HFF-Myc (cell line): ENCODE measurements around the gene ERFE.
"Not testable (repeated sequence)": the region's sequence is repeated elsewhere in the genome, so short reads cannot be mapped to it uniquely, and the experiment has no call there.

Experiments used
- DNase-seq: peaks from one replicate; pipeline ENCODE4 v3.0.0-alpha.2; 2011; ENCODE audit warnings: low read depth; ENCODE audit errors: extremely low read depth
- H3K4me3 ChIP-seq: replicated peaks from 2 replicates; pipeline ENCODE4 v1.5.1; 2011; ENCODE audit warnings: low read depth, mild to moderate bottlenecking, control low read depth, low read length
- CTCF ChIP-seq: IDR thresholded peaks from 2 replicates; pipeline ENCODE4 v1.5.1; 2012; ENCODE audit warnings: mild to moderate bottlenecking, low read depth, low read length, control low read depth; ENCODE audit errors: missing control alignments

The ERFE gene

GRCh38 chr2:238167761-238168160, 9.0 kb downstream of the ERFE start:
- TF ChIP-seq CTCF = no peak
- no peak for DNase-seq
- H3K4me3 ChIP-seq = no peak overlapping the region

- DNase-seq = no peak
- H3K4me3 ChIP-seq = no peak overlapping the region
- TF ChIP-seq CTCF = no peak
Measured at GRCh38 chr2:238168196-238169047, 9.7 kb downstream of the ERFE start.

- H3K4me3 ChIP-seq = no peak overlapping the region
- no peak for TF ChIP-seq CTCF
- DNase-seq = peak; percentile 47
Measured at GRCh38 chr2:238169048-238169707, 10.4 kb downstream of the ERFE start.

- no peak for TF ChIP-seq CTCF
- no peak overlapping the region for H3K4me3 ChIP-seq
- DNase-seq = peak; percentile 61
Measured at GRCh38 chr2:238169708-238170251, 11.0 kb downstream of the ERFE start.

GRCh38 chr2:238170386-238171071, 11.8 kb downstream of the ERFE start:
- no peak for DNase-seq
- H3K4me3 ChIP-seq = no peak overlapping the region
- no peak for TF ChIP-seq CTCF

GRCh38 chr2:238171072-238171431, 12.3 kb downstream of the ERFE start:
- not testable (repeated sequence) for H3K4me3 ChIP-seq, DNase-seq

- no peak overlapping the region for H3K4me3 ChIP-seq
- no peak for TF ChIP-seq CTCF
- DNase-seq = no peak
Measured at GRCh38 chr2:238171575-238172187, 12.9 kb downstream of the ERFE start.
